Non-pigmented ciliary epithelial cell (primary cell): ENCODE measurements around the gene PHKG2.

Experiments
- DNase-seq: peaks from one replicate; pipeline ENCODE4 v3.0.0-alpha.2; 2010; ENCODE audit warnings: low read depth

The PHKG2 gene

DNA sequence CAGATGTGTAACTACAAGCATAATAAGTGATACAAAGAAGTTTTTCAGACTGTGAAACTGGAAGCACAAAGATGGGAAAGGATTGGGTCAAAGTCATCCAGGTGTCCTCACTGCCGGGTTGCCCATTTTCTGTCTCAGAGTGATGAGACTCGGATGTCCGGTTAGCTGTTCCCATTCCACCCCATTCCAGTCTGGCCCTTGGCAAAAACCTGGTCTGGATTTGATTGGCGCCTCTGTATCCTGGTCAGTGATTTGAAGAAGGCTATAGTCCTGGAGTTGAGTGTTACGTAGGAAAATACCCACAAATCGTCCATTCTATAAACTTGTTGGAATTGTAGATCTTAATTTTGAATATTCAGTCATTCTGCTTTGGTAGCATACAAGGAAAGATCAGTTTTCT is 19.9 kb upstream of the PHKG2 start:
- no peak for DNase-seq

DNA sequence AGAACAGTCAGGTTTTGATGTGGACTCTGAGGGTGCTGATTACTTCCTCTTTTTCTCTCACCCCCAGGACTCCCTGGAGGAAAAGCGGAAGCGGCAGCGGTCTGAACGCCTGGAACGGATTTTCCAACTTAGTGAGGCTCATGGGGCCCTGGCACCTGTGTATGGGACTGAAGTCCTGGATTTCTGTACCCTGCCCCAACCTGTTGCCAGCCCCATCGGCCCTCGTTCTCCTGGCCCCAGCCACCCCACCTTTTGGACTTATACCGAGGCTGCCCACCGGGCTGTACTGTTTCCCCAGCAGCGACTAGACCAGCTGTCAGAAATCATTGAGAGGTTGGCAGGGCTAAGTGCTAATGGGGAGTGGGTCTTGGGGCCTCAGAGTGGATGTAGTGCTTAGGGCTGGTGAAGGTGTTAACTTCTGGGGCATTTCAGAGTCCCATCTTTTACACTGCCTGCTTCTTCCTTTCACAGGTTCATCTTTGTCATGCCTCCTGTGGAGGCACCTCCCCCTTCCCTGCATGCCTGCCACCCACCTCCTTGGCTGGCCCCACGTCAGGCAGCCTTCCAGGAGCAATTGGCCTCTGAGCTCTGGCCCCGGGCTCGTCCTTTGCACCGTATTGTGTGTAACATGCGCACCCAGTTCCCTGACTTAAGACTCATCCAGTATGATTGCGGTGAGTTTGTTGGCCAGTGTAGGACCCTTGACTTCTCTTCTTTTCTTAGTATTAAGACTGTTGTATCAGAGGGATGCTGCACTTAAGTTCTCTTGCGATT is 19.1 kb upstream of the PHKG2 start:
- no peak for DNase-seq

DNA sequence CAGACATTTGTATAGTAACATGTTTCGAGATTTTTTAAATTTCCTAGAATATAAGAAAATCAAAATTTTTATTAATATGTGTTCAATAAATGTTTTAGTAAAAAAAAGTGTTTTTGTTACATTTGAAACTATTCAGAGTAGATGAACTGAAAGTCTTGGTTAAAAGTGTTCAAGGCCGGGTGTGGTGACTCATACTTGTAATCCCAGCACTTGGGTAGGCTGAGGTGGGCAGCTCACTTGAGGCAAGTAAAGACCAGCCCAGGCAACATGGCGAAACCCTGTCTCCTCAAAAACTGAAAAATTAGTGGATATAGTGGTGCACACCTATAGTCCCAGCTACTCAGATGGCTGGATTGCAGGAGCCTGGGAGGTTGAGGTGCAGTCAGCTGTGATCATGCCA is 16.8 kb upstream of the PHKG2 start:
- peak; percentile 23 for DNase-seq

DNA sequence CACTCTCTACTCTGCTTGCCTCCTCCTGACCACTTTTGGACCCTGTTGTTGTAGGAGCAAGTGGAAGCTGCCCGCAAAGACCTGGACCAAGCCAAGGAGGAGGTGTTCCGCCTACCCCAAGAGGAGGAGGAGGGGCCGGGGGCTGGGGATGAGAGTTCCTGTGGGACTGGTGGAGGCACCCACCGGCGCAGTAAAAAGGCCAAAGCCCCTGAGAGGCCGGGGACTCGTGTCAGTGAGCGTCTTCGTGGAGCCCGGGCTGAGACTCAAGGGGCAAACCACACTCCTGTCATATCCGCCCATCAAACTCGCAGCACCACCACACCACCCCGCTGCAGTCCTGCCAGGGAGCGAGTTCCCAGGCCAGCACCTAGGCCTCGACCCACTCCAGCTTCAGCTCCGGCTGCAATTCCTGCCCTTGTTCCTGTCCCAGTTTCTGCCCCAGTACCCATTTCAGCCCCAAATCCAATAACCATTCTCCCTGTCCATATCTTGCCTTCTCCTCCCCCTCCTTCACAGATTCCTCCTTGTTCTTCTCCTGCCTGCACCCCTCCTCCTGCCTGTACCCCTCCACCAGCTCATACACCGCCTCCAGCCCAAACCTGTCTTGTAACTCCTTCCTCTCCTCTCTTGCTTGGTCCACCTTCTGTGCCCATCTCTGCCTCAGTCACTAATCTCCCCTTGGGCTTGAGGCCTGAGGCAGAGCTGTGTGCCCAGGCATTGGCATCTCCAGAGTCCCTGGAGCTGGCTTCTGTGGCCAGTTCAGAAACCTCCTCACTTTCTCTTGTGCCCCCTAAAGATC is 11.0 kb upstream of the PHKG2 start:
- no peak for DNase-seq

DNA sequence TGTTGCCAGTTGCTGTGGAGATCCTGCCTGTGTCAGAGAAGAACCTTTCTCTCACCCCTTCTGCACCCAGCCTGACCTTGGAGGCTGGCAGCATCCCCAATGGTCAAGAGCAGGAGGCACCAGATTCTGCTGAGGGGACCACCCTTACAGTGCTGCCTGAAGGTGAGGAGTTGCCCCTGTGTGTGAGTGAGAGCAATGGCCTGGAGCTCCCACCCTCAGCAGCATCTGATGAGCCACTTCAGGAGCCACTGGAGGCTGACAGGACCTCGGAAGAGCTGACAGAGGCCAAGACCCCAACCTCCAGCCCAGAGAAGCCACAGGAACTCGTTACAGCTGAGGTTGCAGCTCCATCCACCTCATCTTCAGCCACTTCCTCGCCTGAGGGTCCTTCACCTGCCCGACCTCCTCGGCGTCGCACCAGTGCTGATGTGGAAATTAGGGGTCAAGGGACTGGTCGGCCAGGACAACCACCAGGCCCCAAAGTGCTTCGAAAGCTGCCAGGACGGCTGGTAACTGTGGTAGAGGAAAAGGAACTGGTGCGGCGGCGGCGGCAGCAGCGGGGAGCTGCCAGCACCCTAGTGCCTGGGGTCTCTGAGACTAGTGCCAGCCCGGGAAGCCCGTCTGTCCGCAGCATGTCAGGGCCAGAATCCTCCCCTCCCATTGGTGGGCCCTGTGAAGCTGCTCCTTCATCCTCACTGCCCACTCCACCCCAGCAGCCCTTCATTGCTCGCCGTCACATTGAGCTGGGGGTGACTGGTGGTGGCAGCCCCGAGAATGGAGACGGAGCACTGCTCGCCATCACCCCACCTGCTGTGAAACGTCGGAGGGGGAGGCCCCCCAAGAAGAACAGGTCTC is 10.2 kb upstream of the PHKG2 start:
- no peak for DNase-seq

DNA sequence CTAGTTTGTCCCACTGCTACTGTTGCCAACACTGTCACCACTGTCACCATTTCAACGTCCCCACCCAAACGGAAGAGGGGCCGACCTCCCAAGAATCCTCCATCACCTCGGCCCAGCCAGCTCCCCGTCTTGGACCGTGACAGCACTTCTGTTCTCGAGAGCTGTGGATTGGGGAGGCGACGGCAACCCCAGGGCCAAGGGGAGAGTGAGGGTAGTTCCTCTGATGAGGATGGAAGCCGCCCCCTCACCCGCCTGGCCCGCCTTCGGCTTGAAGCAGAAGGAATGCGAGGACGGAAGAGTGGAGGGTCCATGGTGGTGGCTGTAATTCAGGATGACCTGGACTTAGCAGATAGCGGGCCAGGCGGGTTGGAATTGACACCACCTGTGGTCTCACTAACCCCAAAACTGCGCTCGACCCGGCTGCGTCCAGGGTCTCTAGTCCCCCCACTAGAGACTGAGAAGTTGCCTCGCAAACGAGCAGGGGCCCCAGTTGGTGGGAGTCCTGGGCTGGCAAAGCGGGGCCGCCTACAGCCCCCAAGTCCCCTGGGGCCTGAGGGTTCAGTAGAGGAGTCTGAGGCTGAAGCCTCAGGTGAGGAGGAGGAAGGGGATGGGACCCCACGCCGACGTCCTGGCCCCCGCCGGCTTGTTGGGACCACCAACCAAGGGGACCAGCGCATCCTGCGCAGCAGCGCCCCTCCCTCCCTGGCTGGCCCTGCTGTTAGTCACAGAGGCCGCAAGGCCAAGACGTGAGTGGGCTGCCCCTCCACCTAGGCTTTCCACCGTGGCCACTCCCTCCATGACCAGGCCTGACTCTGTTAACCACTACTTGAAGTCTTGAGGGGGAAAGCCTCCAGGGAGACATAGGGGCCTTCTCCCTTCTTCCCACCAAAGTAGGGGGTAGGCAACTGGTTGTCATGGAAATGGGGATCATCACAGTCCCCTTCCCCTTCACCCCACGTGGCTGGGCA is 9.0 kb upstream of the PHKG2 start:
- DNase-seq = no peak

DNA sequence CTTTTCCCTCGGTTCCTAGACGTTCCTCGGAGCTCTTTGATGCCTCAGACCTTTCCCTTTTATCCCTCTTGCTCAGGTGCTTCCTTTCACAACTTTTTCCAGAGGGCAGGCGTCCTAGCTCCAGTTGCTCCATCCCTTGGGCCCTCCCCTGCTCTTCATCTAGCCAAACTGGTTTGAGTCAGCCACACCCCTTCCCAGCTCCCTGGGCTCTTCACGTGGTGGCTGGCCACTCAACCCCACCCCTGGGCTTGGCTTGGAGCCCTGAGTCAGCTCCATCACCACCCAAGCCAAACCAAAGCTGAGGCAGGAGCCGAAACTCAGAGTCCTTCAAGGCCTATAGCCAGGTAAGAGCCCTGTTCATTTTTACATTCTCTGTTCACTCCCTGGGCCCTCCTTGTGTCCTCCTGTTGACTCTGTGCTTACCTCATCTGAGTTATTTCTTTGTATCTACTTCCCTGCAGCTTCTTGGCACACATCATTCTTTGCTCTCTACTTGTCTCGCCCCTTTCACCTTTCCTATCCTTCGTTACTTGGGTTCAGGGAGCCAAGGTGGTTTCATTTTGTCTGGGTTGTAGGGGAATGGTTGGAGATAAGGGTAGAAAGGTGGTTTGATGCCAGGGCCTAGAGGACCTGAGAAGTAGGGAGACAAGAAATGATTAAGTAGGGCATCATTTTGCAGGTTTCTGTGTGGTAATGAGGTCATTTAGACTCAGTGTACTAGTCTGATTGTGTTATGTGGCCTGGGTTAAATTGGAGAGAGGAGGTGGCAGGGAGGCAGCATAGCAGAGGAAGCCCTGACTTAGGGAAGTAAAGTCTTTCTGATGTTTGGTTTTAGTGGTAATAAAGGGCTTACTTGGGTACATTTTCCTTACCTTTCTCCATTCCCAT is 7.6 kb upstream of the PHKG2 start:
- DNase-seq = no peak

DNA sequence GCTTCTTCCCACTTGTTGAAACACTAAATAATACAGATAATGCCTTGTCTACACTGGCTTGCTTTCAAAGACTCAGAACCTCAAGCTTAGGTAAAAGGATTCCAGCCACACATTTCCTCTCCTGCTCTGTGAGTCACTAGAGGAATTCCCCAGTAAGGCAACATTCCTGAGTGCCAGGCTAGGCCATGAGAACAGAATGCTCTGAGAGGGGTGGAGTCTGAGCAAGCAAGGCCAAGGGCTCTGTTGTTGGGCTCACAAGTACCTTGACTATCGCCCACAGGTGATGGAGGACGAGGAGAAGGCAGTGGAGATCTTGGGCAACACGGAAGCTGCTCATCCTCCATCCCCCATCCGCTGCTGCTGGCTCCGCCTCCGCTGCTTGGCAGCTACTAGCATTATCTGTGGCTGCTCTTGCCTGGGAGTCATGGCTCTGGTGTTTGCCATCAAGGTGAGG is 6.7 kb upstream of the PHKG2 start:
- DNase-seq = peak; percentile 83

DNA sequence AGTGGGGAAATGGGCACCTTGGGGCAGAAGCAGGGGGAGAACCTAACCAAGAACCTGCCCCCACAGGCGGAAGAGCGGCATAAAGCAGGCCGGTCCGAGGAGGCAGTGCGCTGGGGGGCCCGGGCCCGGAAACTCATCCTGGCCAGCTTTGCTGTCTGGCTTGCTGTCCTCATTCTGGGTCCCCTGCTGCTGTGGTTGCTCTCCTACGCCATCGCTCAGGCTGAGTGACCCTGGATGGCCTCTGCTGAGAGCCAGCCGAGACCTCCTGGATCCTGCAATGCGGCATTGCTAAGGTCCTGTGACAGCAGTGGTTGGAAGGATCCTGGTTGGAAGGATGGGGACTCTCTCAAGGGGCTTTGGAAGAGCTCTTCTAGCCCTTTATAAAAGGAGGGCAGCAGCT is 4.5 kb upstream of the PHKG2 start:
- no peak for DNase-seq

DNA sequence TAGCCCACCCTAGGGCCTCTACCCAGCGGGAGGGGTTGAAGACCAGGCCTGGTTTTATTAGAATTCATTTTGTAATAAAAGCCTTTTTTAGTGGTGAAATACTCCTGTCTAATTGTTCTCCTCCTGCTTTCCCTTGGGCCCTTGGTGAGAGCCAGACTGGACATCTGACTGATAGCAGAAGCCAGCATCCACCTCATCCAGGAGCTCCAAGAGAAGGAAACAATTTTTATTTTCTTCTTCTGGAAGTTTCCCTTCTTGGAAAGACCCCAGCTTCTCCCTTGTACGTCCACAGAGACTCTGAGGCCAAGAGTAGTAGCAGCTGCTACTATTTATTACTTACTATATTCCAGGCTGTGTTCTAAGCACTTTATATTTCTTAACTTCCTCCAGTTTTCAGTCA is 4.0 kb upstream of the PHKG2 start:
- DNase-seq = no peak

DNA sequence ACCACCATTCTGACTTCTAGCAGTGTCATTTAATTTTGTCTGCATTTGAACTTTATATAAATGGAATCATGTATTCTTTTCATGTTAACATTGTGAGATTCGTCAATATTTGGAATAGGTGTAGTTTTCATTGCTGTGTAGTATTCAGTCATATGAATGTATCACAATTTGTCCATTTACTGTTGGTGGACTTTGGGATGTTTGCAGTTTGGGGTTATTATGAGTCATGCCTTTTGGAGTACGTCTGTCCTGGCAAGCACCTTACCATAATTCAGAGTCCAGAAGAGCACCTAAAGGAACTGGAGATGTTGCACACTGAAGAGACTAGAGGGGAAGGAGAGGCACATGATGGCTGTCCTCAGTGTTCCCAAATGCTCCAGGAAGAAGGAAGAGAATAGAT is 3.1 kb upstream of the PHKG2 start:
- no peak for DNase-seq

DNA sequence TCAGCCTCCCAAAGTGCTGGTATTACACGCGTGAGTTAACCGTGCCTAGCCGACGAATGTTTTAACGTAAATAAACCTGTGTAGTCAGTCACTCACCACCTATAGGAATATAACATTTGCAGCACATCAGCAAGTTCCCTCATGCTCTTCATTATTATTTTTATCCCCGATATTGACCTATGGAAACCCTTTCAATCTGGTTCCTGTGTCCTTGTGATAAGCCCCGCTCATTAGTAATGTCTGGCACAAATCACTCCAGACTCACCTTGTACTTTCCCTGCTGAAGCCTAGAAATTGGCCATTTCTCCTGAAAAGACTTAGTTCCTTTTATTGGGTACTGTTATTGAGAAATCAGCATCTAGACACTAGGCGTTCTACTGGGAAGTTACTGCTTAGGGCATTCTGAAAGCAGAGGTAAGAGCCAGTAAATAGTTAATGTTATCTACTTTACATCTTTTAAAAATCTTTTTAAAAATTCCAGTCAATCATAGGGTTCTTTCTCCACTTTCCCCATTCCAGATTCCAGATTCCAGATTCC is 1.5 kb upstream of the PHKG2 start:
- DNase-seq = no peak

DNA sequence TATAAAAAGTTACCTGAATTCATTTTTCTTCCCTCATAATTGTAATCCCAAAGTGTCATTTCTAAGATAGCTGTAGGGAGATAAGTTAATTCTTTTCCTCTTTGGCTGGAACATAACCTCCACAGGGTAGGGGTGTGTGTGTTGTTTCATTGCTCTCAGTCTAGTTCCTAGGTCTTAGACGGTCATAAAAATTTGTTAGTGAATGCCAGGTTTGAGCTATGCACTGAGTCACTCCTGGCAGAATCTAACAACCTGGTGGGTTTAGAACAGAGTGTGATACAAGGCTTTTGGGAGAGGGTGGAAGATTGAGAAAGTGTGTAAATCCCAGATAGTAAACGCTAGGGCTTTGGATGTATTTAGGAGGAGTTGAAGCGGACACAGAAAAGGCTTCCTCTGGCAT is 894 bp upstream of the PHKG2 start:
- no peak for DNase-seq

DNA sequence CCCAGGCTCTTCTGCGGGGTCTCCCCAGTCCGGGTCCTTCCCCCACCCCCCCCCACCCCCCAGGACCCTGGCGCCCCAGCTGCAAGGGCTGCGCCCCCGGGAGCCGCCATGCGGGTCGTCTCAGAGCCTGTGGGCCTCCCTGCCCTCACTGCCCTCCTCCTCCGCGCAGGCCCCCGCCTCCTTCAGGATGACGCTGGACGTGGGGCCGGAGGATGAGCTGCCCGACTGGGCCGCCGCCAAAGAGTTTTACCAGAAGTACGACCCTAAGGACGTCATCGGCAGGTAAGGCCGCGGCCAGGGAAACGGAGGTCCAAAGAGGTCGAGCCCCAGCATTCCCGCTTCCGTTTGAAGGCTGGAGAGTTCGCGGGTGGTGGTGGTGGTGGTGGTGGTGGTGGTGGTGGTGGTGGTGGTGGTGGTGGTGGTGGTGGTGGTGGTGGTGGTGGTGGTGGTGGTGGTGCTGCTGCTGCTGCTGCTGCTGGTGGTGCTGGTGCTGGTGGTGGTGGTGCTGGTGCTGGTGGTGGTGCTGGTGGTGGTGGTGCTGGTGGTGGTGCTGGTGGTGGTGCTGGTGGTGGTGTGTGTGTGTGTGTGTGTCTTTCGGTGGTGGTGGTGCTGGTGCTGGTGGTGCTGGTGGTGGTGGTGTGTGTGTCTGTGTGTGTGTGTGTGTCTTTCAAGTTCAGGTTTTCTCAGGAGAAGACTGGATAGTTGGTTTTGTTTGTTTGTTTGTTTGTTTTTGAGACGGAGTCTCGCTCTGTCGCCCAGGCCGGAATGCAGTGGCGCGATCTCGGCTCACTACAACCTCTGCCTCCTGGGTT is 615 bp downstream of the PHKG2 start:
- DNase-seq = no peak

DNA sequence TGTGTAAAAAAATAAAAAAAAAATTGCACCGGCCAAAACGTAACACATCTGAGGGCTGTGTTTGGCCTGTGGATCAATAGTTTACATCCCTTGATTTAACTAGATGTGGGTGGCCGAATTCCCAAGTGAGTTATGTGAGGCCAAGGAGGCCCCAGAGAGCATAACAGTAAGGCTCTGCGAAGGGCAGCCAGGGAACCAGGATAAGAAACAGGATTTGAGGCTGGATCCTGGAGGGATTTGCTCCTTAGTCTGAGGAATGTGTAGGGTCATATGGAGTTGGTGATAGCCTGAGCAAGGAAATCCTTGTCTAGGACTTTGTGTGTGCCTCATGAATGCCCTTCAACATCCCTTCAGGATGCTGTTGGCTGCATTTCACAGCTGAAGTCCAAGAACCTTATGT is 2.0 kb downstream of the PHKG2 start:
- DNase-seq = no peak

DNA sequence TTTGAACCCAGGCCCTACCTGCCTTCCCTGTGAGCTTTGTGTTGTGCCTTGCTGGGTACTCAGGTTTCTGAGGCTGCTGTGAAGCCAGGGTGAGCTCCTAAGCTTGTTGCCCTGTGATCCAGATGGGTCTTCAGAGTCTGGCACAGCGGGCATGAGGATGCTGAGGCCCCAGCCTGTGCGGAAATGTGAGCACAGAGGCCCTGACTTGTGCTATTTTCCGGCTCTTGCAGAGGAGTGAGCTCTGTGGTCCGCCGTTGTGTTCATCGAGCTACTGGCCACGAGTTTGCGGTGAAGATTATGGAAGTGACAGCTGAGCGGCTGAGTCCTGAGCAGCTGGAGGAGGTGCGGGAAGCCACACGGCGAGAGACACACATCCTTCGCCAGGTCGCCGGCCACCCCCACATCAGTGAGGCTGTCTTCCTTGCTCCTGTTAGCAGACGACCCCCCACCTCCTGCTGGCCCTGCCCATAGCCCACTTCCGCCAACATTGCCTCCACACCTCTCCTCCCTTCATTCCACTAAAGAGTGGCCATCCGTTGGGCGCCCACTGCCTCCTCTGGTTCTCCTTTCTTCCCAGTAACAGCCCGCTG is 2.7 kb downstream of the PHKG2 start:
- no peak for DNase-seq

DNA sequence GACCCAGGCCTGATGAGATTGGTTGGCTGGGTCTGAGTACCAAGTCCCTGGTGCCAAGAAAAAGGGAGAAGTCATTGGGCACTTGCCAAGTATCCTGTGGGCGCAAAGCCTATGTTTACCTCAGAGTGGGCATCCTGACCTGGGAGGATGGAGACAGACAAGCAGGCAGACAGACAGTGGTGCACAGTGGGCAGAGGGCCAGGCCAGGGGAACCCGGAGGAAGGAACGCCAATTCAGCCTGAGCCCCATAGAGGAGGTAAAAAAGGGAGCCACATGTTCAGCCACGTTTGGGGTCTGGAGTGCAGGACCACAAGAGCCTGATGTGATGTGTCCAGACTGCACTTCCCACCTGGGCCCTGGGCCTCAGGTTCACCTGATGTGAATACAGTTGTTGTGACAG is 5.4 kb downstream of the PHKG2 start:
- DNase-seq = no peak

DNA sequence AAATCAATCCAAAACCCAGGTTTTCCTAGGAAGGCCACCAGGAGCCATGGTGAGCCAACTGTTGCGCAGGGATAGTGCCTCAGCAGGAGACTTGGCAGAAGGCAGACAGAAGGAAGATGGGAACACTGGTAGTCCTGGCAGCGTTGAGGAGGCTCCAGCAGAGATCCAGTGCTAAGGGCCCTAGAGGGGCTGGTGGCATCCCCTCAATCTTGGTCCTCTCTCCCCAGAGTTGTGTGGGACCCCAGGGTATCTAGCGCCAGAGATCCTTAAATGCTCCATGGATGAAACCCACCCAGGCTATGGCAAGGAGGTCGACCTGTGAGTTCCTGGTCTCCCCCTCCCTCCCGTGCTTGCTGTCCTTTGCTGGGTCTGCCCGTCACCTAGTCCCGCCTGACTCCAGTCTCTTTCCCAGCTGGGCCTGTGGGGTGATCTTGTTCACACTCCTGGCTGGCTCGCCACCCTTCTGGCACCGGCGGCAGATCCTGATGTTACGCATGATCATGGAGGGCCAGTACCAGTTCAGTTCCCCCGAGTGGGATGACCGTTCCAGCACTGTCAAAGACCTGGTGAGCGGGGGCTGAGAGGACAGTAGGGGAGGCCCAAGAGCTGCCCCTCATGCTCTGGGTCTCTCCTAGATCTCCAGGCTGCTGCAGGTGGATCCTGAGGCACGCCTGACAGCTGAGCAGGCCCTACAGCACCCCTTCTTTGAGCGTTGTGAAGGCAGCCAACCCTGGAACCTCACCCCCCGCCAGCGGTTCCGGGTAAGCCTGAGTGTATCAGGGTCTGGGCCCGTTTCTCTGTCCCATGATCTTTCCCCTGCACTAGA is 7.9 kb downstream of the PHKG2 start:
- DNase-seq = no peak
